H1 (cell line): ENCODE measurements around the gene SYNDIG1. TPM values are rescaled to one million over a fixed set of nuclear protein-coding genes. Genes with fewer than 3 reads are reported as not detected.

ENCODE experiments used
- ATF2 ChIP-seq: IDR thresholded peaks from 2 replicates; pipeline ENCODE4 v1.6.1; 2012; ENCODE audit warnings: low read length, inconsistent platforms
- BRCA1 ChIP-seq: IDR thresholded peaks from 2 replicates; pipeline ENCODE4 v1.6.1; 2012; ENCODE audit warnings: low read depth, low read length, improper control_type of control experiment
- CBX8 ChIP-seq: fragments of 300-800, 300-1000 bp; sonication (generic); IDR thresholded peaks from 2 replicates; pipeline ENCODE4 v1.7.1; 2016; ENCODE audit warnings: low read depth, low read length, borderline replicate concordance
- CTBP2 ChIP-seq: IDR thresholded peaks from 2 replicates; pipeline ENCODE4 v1.7.0; 2011; ENCODE audit warnings: borderline replicate concordance, mild to moderate bottlenecking, moderate library complexity, mixed read lengths, low read length; ENCODE audit not compliant: insufficient read depth, insufficient read length
- EGR1 ChIP-seq: IDR thresholded peaks from 2 replicates; pipeline ENCODE4 v1.6.1; 2011; ENCODE audit warnings: low read depth, low read length, borderline replicate concordance
- FOSL1 ChIP-seq: IDR thresholded peaks from 2 replicates; pipeline ENCODE4 v1.6.1; 2011; ENCODE audit warnings: mild to moderate bottlenecking, low read depth, low read length, moderate library complexity; ENCODE audit not compliant: insufficient read depth
- GTF2F1 ChIP-seq: IDR thresholded peaks from 2 replicates; pipeline ENCODE4 v1.6.1; 2012; ENCODE audit warnings: low read depth, low read length, improper control_type of control experiment, borderline replicate concordance
- HDAC2 ChIP-seq, 2 experiments: fragments of 300-600 bp in 1 of 2; sonication (generic) in 1 of 2; IDR thresholded peaks; 2 replicates each; pipeline ENCODE4 v1.6.1; 2011 to 2012; ENCODE audit warnings: low read depth in 2 of 2, low read length in 2 of 2, mild to moderate bottlenecking in 2 of 2, moderate library complexity in 2 of 2, borderline replicate concordance in 1 of 2, inconsistent platforms in 1 of 2
- JUN ChIP-seq: IDR thresholded peaks from 2 replicates; pipeline ENCODE4 v1.6.1; 2011; ENCODE audit warnings: low read depth, mild to moderate bottlenecking, improper control_type of control experiment, low read length
- KDM1A ChIP-seq: fragments of 200-600, 300-600 bp; sonication (generic); IDR thresholded peaks from 2 replicates; pipeline ENCODE4 v1.7.1; 2016; ENCODE audit warnings: mild to moderate bottlenecking, low read length, borderline replicate concordance
- KDM4A ChIP-seq: IDR thresholded peaks from one replicate; pipeline ENCODE4 v1.7.1; 2012; ENCODE audit warnings: low read depth, mild to moderate bottlenecking, moderate library complexity, low read length, inconsistent platforms; ENCODE audit not compliant: severe bottlenecking
- MAFK ChIP-seq: IDR thresholded peaks from 2 replicates; pipeline ENCODE4 v1.6.1; 2012; ENCODE audit warnings: low read depth, mild to moderate bottlenecking, improper control_type of control experiment, low read length
- MAX ChIP-seq: IDR thresholded peaks from 2 replicates; pipeline ENCODE4 v1.6.1; 2012; ENCODE audit warnings: inconsistent platforms
- NANOG ChIP-seq: IDR thresholded peaks from 2 replicates; pipeline ENCODE4 v1.6.1; 2011; ENCODE audit warnings: low read length, low read depth, mild to moderate bottlenecking, inconsistent platforms; ENCODE audit not compliant: insufficient read depth, poor library complexity, severe bottlenecking
- NRF1 ChIP-seq: IDR thresholded peaks from 2 replicates; pipeline ENCODE4 v1.6.1; 2011; ENCODE audit warnings: mild to moderate bottlenecking, low read depth, low read length, improper control_type of control experiment
- RFX5 ChIP-seq: IDR thresholded peaks from 2 replicates; pipeline ENCODE4 v1.6.1; 2011; ENCODE audit warnings: low read depth, low read length, improper control_type of control experiment, borderline replicate concordance
- SIRT6 ChIP-seq: IDR thresholded peaks from one replicate; pipeline ENCODE4 v1.7.1; 2012; ENCODE audit warnings: low read length, inconsistent platforms
- SP2 ChIP-seq: IDR thresholded peaks from 2 replicates; pipeline ENCODE4 v1.6.1; 2012; ENCODE audit warnings: mild to moderate bottlenecking, low read length, inconsistent platforms
- SP4 ChIP-seq: IDR thresholded peaks from 2 replicates; pipeline ENCODE4 v1.6.1; 2012; ENCODE audit warnings: low read length, inconsistent platforms
- TAF7 ChIP-seq: optimal IDR thresholded peaks from 2 replicates; pipeline ENCODE3; 2011; ENCODE audit warnings: low read depth, mild to moderate bottlenecking, inconsistent platforms, low read length, moderate library complexity, borderline replicate concordance
- TBP ChIP-seq: IDR thresholded peaks from 2 replicates; pipeline ENCODE4 v1.6.1; 2011; ENCODE audit warnings: low read depth, low read length, improper control_type of control experiment
- USF2 ChIP-seq: IDR thresholded peaks from 2 replicates; pipeline ENCODE4 v1.6.1; 2011; ENCODE audit warnings: low read length, improper control_type of control experiment
- YY1 ChIP-seq: IDR thresholded peaks from 2 replicates; pipeline ENCODE4 v1.6.1; 2011; ENCODE audit warnings: low read depth, mild to moderate bottlenecking, low read length
- polyA plus RNA-seq, 7 experiments: library from polyadenylated mRNA; depleted of rRNA in 3 of 7; stranded (reverse) in 5 of 7; unstranded in 2 of 7; fragments of >200 nt in 5 of 7; fragments of 200-250 nt in 2 of 7; gene quantifications; 1 replicate in 5 of 7; 2 replicates in 1 of 7; 4 replicates in 1 of 7; pipeline versions ENCODE4 v1.2.1 to v1.2.3, GENCODE V29; 2011 to 2013; ENCODE audit warnings: missing spikeins in 2 of 7, mixed read lengths in 2 of 7
- total RNA-seq: library from RNA; stranded (reverse); fragmentation: NEBNext Ultra II Directional; extraction: Animal tissue kit (Norgen Biotek cat#: 25700); gene quantifications from 2 replicates; pipeline ENCODE4 v1.2.1, GENCODE V29; 2021

Gene SYNDIG1
- total and polyA plus RNA-seq, 2 of the 8 experiments (the other 6 are each of a cell fraction or from before 2014, with no cell fraction given) = 6.5 to 7.8 TPM

- TF ChIP-seq ATF2 (no peak), GTF2F1 (no peak), KDM4A (no peak), USF2 (no peak), MAFK (no peak), HDAC2 (IDR thresholded peaks at IDR 0.05; ENCODE audit: borderline replicate concordance in 1 of 2, low read depth in 2 of 2, low read length in 2 of 2) (peak in 1 of 2 experiments; percentile 33; a peak in 1 of 4 replicates), MAX (peak; percentile 34; the same call in 1 of the 2 replicates), JUN (no peak), EGR1 (no peak), RFX5 (no peak), KDM1A (no peak), NANOG (no peak), TAF7 (no peak), CBX8 (no peak), SP2 (no peak), CTBP2 (peak; percentile 53), BRCA1 (no peak), TBP (no peak), SIRT6 (no peak), FOSL1 (no peak), YY1 (no peak), SP4 (no peak), NRF1 (no peak)
These were observed 26.0 kb upstream of the SYNDIG1 start (continued) for GRCh38 chr20:24443436-24443835.
